Transverse colon (tissue), 4 donors: ENCODE measurements around the gene JAZF1.

Experiments
- POLR2A ChIP-seq: fragments of 450-650 bp; IDR thresholded peaks from one replicate; pipeline ENCODE4 v1.6.1; 2016; ENCODE audit warnings: antibody characterized with exemption, mild to moderate bottlenecking, moderate library complexity
- POLR2AphosphoS5 ChIP-seq, 3 donors: sonication (generic); formaldehyde crosslinking; IDR thresholded peaks; one replicate each; pipeline ENCODE4 v1.6.1; 2016; ENCODE audit warnings: antibody characterized with exemption in 3 of 3
- TF ChIP-seq, protein P1 (sequence below), 5 experiments: fragments of 200-600 bp in 3 of 5; fragments of 450-650 bp in 2 of 5; sonication (generic) in 3 of 5; IDR thresholded peaks; 1 replicate in 2 of 5; 2 replicates in 3 of 5; pipeline ENCODE4 v1.5.1; 2016 to 2017; ENCODE audit warnings: antibody characterized with exemption in 5 of 5, inconsistent platforms in 3 of 5, mild to moderate bottlenecking in 2 of 5, moderate library complexity in 1 of 5

DNA sequence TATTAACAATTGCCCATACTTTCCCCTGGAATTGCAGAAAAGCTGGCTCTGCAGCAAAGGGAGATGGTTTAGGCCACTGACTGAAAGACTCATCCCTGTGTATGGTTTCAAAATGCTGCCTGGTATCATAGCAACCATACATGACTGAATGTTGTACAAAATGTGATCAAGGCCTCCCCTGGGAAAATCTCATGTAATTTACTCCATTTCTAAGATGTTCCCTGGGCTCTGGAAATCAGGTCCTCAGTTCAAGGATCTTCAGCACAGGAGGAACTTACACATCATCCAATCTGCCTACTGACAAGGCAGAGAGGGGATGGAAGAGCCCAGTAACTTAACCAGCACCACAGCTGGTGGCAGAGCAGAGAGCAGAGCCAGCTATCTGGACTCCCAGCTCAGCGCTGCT, 111.8 kb downstream of the JAZF1 start:
- TF ChIP-seq, protein P1, sequence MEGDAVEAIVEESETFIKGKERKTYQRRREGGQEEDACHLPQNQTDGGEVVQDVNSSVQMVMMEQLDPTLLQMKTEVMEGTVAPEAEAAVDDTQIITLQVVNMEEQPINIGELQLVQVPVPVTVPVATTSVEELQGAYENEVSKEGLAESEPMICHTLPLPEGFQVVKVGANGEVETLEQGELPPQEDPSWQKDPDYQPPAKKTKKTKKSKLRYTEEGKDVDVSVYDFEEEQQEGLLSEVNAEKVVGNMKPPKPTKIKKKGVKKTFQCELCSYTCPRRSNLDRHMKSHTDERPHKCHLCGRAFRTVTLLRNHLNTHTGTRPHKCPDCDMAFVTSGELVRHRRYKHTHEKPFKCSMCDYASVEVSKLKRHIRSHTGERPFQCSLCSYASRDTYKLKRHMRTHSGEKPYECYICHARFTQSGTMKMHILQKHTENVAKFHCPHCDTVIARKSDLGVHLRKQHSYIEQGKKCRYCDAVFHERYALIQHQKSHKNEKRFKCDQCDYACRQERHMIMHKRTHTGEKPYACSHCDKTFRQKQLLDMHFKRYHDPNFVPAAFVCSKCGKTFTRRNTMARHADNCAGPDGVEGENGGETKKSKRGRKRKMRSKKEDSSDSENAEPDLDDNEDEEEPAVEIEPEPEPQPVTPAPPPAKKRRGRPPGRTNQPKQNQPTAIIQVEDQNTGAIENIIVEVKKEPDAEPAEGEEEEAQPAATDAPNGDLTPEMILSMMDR (IDR thresholded peaks at IDR 0.05) = no peak
- TF ChIP-seq POLR2A (no peak), POLR2AphosphoS5 (IDR thresholded peaks at IDR 0.05) (no peak)
